GM21515 (cell line): Measurements from ENCODE around the gene SCN1A.
"Not testable (repeated sequence)": the region's sequence is repeated elsewhere in the genome, so short reads cannot be mapped to it uniquely, and the experiment has no call there.

Experiments
- ATAC-seq: cut with Tn5 transposase; IDR thresholded peaks from one replicate; pipeline ENCODE4 v1.9.1; 2021; ENCODE audit not compliant: unreplicated experiment

Gene SCN1A

DNA sequence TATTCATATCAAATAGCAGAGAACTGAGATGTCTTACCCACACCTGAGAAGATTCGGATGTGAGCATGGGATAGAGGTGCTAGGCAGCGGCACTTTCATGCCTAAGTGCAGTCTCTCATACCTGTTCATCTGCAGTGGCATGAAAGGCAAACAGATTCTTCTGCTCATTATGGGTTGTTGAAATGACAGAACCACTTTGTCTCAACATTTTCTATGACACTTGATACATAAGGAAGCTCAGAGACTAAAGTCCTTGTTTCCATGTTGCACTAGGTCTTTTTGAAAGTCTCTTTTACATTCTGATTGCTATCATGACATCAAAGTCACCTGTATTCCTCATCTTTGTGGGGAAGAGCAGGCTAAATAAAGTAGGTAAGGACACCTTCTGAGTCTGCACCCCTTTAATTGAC, 8.0 kb upstream of the SCN1A start:
- ATAC-seq, result no peak

DNA sequence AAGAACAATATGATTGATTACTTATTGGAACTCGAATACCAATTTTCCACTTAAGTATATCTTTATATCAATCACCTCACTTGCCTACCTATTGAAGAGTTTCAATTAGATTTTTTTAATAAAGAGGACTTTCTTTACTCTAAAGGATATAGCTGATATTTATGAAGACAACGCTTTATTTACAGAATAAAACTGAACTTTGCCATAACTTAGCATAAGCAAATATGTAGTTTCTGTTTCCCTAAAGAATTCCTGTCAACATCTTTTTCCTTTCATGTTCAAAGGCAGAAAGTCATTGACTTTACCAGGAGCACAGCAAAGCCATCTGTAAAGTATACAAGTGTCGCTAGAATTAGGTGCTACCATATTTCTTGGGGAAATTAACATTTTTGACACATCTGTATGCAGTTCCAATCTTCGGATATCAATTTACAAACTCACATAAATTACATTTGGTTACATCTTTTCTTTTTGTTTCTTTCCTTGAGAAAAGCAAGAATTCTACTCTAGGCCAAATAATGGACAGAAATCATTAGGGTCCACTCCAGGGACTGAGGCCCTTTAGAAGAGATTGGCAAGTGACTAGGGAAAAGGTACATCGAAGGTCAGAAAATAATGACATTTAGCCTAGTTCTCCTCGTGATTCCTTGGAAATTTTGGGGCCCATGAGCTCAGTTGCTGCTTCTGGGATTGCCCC, 7.5 kb upstream of the SCN1A start:
- ATAC-seq, result no peak

GRCh38 chr2:166134252-166135151, 6.7 kb upstream of the SCN1A start:
- ATAC-seq, result no peak

GRCh38 chr2:166133653-166134052, 5.8 kb upstream of the SCN1A start:
- ATAC-seq, result no peak

DNA sequence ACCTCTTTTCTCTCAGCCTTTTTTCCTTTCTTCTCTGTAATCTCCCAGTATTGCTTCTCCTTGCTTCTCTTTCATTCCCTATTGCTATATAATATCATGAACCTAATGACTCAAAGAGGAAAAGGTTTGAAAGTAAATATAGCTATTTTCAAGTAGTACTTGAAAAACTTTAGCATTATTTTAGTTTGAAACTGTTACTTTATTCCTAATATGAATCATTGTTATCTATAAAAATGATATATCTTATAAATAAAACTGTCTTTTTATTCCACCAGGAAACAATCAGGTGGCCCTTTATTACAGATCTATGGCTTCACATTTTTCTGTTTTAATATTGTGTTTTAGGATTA, 311 bp upstream of the SCN1A start:
- no peak for ATAC-seq

DNA sequence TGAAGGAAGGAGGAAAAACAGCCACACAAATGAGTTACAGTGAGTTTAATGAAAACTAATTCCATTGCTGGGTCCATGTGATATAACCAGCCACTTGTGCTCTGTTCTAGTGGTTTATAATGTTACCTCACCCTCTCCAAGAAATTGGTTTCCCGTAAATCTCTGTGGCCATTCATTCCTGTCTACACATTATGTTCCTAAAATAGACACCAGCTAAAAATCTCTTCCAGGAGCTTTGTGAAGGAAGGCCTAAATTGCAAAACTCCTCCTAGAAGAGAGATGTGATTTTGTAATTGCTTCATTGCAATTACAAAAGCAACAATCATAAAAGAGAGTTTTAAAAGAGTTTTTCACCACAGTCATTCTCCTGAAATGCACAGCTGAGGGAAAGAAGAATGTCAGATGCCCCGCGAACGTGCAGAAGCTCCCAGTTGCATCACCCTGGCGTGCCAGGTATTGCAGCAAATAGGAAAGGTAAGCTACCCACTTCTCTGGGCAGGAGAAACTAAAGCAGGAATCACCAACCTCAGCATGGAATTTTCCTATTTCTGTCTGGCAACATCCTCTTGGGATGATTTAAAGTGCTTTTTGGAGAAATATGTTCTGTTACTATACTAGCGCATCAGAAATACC, 1.7 kb downstream of the SCN1A start:
- ATAC-seq, result no peak

DNA sequence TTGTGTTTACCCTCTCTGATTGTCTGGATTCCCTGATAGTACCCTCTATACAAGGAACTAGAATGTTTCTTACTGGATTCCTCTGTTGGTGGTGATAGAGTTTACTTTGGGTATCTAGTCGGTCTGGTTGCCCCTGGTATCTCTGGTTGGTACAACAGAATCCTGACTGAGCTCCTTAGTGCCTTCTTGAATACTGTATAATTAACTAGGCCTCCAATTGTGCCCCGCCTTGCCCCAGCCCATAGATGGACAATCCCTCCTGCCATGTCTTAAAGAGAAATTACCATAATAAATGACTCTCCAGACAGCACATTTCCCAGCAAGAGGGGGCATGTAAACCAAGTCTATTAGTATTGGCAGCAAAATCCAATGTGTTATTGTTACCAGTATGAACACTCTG, 2.3 kb downstream of the SCN1A start:
- no peak for ATAC-seq

GRCh38 chr2:166118180-166118579, 9.6 kb downstream of the SCN1A start:
- no peak for ATAC-seq

GRCh38 chr2:166117491-166117890, 10.3 kb downstream of the SCN1A start:
- no peak for ATAC-seq

DNA sequence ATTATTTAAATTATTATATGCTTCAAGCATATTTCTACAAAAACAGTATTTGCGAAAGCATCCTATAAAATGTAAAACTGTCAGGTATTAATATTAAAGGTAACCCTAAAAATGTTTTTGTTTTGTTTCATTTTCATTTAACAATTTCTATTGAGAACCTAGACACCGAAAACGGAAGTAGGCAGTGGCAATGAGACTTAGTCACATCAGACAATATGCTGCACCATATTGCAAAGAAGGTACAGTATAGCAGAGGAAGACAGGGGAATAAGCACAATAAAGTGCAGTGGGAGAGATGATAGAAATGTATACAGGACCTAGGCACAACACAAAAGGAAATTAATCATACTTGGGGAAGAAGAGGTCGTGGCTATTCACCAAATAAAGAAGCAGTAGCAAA, 12.2 kb downstream of the SCN1A start:
- peak; percentile 59 for ATAC-seq

- no peak for ATAC-seq
These were observed 15.6 kb downstream of the SCN1A start for GRCh38 chr2:166112193-166112605.

GRCh38 chr2:166106431-166107015, 21.3 kb downstream of the SCN1A start:
- peak; percentile 58 for ATAC-seq

- no peak for ATAC-seq
These were observed 23.0 kb downstream of the SCN1A start for GRCh38 chr2:166104773-166105172.

DNA sequence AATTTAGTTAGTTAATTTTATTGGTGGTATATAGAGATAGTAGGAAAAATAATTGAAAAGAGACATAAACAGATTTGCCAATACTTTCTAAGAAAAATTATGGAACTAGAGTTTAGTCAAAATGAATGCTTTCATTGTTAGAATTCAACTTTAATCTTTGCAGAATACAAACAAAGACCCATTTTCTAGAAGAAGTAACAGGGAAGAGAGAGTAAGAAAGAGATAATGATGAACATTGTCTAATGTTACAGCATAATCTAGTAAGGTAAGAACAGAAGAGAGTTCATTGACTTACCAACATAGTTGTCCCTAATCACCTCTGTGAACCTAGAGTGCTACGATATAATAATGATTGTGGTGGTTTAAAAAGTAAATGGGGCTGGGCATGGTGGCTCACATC, 23.7 kb downstream of the SCN1A start:
- no peak for ATAC-seq

GRCh38 chr2:166103277-166103676, 24.5 kb downstream of the SCN1A start:
- ATAC-seq, result not testable (repeated sequence)

GRCh38 chr2:166094325-166094724, 33.5 kb downstream of the SCN1A start:
- ATAC-seq, result no peak

DNA sequence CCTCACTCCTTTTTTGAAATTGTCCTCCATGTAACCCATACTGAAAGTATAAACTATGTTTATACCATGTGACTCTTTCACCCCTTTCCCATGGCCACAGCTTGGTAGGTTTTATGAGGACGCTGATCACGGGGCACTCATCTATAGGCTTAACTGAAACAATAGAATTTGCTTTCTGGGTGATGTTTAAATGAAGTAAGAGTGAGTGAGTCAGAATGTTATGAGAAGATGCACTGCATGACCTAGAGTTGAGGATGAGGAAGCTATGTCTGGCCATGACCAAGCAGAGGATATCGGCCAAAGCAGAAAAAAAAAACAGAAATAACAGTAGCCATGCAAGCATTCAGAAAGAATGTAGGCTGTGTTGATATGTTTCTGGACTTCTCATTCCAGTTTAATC, 34.9 kb downstream of the SCN1A start:
- no peak for ATAC-seq

GRCh38 chr2:166091439-166091838, 36.4 kb downstream of the SCN1A start:
- ATAC-seq, result no peak

GRCh38 chr2:166090908-166091307, 36.9 kb downstream of the SCN1A start:
- no peak for ATAC-seq

DNA sequence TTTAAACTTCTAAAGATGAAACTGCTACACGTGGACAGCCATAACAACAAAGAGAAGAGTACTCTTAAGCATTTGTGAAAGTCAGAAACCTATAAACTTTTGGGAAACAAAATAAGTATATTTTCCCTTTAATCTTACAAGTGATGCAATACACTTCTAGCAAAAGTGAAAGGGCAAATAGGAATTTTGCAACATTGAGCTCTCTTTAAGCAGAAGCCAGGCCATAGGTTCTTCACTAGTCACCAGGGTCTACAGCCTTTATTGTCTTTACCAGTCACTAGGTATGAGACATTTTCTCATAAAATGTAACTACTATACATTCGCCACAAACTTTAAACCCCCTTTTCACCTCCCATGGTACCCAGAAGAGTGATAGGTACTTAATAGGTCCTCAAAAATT, 37.5 kb downstream of the SCN1A start:
- no peak for ATAC-seq

DNA sequence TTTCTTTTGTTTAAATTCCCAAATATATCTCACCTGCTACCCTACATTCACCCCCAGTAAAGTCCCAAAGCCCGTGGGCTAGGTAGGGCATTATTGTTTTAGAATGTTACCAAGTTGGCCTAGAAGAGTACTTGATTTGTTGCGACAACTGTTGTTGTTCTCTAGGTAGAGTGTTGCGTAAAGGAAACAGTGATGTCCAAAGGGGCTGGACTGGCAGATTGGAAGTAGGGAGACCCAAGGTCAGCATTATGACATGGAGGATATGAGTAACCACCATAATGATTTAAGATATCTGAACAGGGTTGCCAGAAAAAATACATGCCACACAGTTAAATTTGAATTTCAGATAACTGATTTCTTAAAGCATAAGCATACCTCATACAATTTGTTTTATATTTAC, 39.2 kb downstream of the SCN1A start:
- no peak for ATAC-seq

DNA sequence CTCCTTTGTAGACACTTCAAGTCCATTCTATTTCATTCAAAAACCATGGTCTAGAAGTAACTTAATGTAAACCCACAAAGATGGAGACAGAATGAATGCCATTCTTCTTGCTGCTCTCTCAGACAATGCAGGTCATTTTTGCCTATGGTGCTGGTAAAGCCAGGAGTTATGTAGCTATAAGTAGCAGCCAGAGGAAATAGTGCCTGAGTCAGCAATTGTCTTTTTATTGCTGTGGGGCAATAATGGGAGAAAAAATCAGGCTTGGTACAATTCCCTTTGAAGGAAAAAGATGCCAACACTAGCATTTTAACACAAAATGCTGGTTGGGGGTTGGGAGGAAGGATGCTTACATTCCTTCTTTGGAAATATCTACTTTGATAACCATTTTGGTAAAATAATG, 43.5 kb downstream of the SCN1A start:
- ATAC-seq, result no peak
